ENCODE results near the gene ETV6.

Gene ETV6

GRCh38 chr12:11884706-11885105 lies 235.2 kb downstream of the ETV6 start:
- ChIA-PET POLR2A (no interaction called here), CTCF (no interaction called here)
- TF ChIP-seq CTCF (IDR thresholded peaks at IDR 0.05; ENCODE audit: control extremely low read depth, extremely low read depth, low read depth, missing control alignments), result no peak
- no peak for DNase-seq (ENCODE audit: extremely low spot score)

GRCh38 chr12:11885261-11886038 lies 236.0 kb downstream of the ETV6 start:
- TF ChIP-seq CTCF (IDR thresholded peaks at IDR 0.05; ENCODE audit: control extremely low read depth, extremely low read depth, low read depth, missing control alignments), result no peak
- ChIA-PET POLR2A (no interaction called here), CTCF (no interaction called here)
- no peak for DNase-seq (ENCODE audit: extremely low spot score)

- no peak for TF ChIP-seq CTCF (IDR thresholded peaks at IDR 0.05; ENCODE audit: control extremely low read depth, extremely low read depth, low read depth, missing control alignments)
These were observed 236.9 kb downstream of the ETV6 start for GRCh38 chr12:11886339-11886738.

GRCh38 chr12:11888029-11888428 lies 238.6 kb downstream of the ETV6 start:
- TF ChIP-seq CTCF (IDR thresholded peaks at IDR 0.05; ENCODE audit: control extremely low read depth, extremely low read depth, low read depth, missing control alignments), result no peak
- ChIA-PET CTCF (interaction anchor here (1.7 kb wide), 1 partner anchor 32 kb away, joined by 4 read pairs; no protein-coding TSS in a partner anchor), POLR2A (interaction anchor here (1.1 kb wide), 1 partner anchor 32 kb away, joined by 3 read pairs; no protein-coding TSS in a partner anchor)
- DNase-seq (ENCODE audit: extremely low spot score), result no peak

More at GRCh38 chr12:11886339-11886738, 236.9 kb downstream of the ETV6 start:
- CTCF ChIA-PET, result interaction anchor here (1.7 kb wide), 1 partner anchor 30 kb away, joined by 4 read pairs; no protein-coding TSS in a partner anchor
- no peak for DNase-seq (ENCODE audit: extremely low spot score)
- POLR2A ChIA-PET, result no interaction called here

GRCh38 chr12:11891346-11891745 lies 241.9 kb downstream of the ETV6 start:
- DNase-seq (ENCODE audit: extremely low spot score), result no peak
- ChIA-PET CTCF (interaction anchor here (1.4 to 1.6 kb wide), 2 partner anchors 9 to 18 kb away, joined by 3 read pairs; no protein-coding TSS in a partner anchor), POLR2A (no interaction called here)
- TF ChIP-seq CTCF (IDR thresholded peaks at IDR 0.05; ENCODE audit: control extremely low read depth, extremely low read depth, low read depth, missing control alignments), result no peak

- no peak for DNase-seq (ENCODE audit: extremely low spot score)
- ChIA-PET POLR2A (no interaction called here), CTCF (interaction anchor here (0.6 to 1.6 kb wide), 3 partner anchors 9 to 18 kb away, joined by 3 read pairs; no protein-coding TSS in a partner anchor)
- TF ChIP-seq CTCF (IDR thresholded peaks at IDR 0.05; ENCODE audit: control extremely low read depth, extremely low read depth, low read depth, missing control alignments), result no peak
These were observed 242.4 kb downstream of the ETV6 start for GRCh38 chr12:11891754-11892386.

Data from GM10248 (cell line).